ENCODE data around the gene TAS2R7. TPM values are rescaled to one million over a fixed set of nuclear protein-coding genes. Genes with fewer than 3 reads are reported as not detected.

The TAS2R7 gene
- total and polyA plus RNA-seq, 2 experiments from 2014 or later, result not detected

DNA sequence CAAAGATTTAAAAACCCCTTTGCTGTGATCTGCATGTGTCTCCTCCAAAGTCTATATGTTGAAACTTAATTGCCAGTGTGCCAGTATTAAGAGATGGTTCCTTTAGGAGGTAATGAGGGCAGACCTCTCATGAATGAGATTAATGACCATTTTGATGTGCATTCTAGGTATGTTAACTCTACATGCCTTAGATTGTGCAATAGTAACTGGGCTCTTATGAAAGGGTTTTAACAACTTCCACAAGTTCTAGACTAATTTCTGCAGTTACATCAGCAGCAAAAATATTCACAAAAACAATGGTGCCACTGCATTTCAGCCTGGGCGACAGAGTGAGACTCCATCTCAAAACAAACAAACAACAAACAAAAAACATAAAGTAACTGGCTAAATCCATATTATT lies 27.6 kb upstream of the TAS2R7 start:
- H3K4me1 Mint-ChIP-seq, result no peaks in the 10 kb centered on the region
- H3K27ac Mint-ChIP-seq, result no peak overlapping the region
- Histone ChIP-seq H3K27ac (ENCODE audit: low read depth) (no peak overlapping the region), H3K27me3 (ENCODE audit: insufficient read depth) (no peaks in the 10 kb centered on the region), H3K79me2 (replicated peaks; ENCODE audit: insufficient read depth) (no peaks in the 10 kb centered on the region), H4K20me1 (replicated peaks; ENCODE audit: insufficient read depth) (no peaks in the 10 kb centered on the region), H3K36me3 (ENCODE audit: insufficient read depth) (no peaks in the 10 kb centered on the region), H3K4me3 (no peak overlapping the region), H2AFZ (no peak overlapping the region), H3K4me2 (no peak overlapping the region), H3K9me2 (ENCODE audit: insufficient read depth) (no peaks in the 10 kb centered on the region), H3K4me1 (ENCODE audit: insufficient read depth) (no peaks in the 10 kb centered on the region), H3F3A (replicated peaks; ENCODE audit: low read depth) (no peaks in the 10 kb centered on the region)
- DNase-seq (ENCODE audit: low spot score), result no peak
- no peaks in the 10 kb centered on the region for H3K9me3 Mint-ChIP-seq
- TF ChIP-seq EZH2phosphoT487 (IDR thresholded peaks at IDR 0.05; ENCODE audit: unreplicated experiment), result no peak
- no peak for TF ChIP-seq NANOG (IDR thresholded peaks at IDR 0.05; ENCODE audit: borderline replicate concordance)
- TF ChIP-seq ZNF114 (CRISPR knock-in tag; IDR thresholded peaks at IDR 0.05), result no peak
- TF ChIP-seq ZNF331 (CRISPR knock-in tag; IDR thresholded peaks at IDR 0.05; ENCODE audit: low read depth), result no peak
- H3K36me3 Mint-ChIP-seq (ENCODE audit: low read depth), result no peaks in the 10 kb centered on the region
- no peak overlapping the region for H3K4me3 Mint-ChIP-seq
- no peaks in the 10 kb centered on the region for H3K27me3 Mint-ChIP-seq (ENCODE audit: insufficient read depth, low read depth, poor library complexity)
- no peak for ATAC-seq

DNA sequence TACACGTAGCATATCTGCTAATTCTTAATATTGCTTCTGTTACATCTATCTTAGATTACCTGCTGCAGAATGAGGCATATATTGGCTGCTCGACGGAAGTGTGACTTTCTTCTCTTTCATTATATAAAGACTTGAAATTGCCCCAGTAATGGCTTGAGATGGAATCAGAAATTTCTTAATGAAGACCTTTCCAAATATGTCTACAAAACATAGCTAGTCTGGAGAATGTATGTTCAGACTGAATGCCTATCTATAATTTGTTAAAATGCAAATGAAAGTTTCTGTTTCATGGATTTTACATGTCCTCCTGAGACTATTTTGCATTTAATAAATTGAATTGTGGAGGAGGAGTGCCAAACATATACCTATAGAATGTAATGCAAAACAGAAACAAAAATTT lies 23.8 kb upstream of the TAS2R7 start, which contains the start of gene TAS2R10:
Gene TAS2R10, minus strand, starts transcription at position 101 of the 400 bp plus-strand sequence. Its CDS starts 89 bp downstream, at position 12.
- Mint-ChIP-seq H3K27ac (no peak within 1 kb of the TSS), H3K9me3 (no peaks in the 10 kb centered on the region), H3K27me3 (ENCODE audit: insufficient read depth, low read depth, poor library complexity) (no peaks in the 10 kb centered on the region), H3K4me1 (no peaks in the 10 kb centered on the region), H3K4me3 (no peak within 1 kb of the TSS), H3K36me3 (ENCODE audit: low read depth) (no peaks in the 10 kb centered on the region)
- no peaks in the 10 kb centered on the region for H3K79me2 ChIP-seq (replicated peaks; ENCODE audit: insufficient read depth)
- no peaks in the 10 kb centered on the region for H3K4me1 ChIP-seq (ENCODE audit: insufficient read depth)
- no peaks in the 10 kb centered on the region for H3K36me3 ChIP-seq (ENCODE audit: insufficient read depth)
- H4K20me1 ChIP-seq (replicated peaks; ENCODE audit: insufficient read depth), result no peaks in the 10 kb centered on the region
- no peak within 1 kb of the TSS for H2AFZ ChIP-seq
- no peak within 1 kb of the TSS for H3K4me3 ChIP-seq
- H3K27ac ChIP-seq (ENCODE audit: low read depth), result no peak within 1 kb of the TSS
- TF ChIP-seq, protein P1, sequence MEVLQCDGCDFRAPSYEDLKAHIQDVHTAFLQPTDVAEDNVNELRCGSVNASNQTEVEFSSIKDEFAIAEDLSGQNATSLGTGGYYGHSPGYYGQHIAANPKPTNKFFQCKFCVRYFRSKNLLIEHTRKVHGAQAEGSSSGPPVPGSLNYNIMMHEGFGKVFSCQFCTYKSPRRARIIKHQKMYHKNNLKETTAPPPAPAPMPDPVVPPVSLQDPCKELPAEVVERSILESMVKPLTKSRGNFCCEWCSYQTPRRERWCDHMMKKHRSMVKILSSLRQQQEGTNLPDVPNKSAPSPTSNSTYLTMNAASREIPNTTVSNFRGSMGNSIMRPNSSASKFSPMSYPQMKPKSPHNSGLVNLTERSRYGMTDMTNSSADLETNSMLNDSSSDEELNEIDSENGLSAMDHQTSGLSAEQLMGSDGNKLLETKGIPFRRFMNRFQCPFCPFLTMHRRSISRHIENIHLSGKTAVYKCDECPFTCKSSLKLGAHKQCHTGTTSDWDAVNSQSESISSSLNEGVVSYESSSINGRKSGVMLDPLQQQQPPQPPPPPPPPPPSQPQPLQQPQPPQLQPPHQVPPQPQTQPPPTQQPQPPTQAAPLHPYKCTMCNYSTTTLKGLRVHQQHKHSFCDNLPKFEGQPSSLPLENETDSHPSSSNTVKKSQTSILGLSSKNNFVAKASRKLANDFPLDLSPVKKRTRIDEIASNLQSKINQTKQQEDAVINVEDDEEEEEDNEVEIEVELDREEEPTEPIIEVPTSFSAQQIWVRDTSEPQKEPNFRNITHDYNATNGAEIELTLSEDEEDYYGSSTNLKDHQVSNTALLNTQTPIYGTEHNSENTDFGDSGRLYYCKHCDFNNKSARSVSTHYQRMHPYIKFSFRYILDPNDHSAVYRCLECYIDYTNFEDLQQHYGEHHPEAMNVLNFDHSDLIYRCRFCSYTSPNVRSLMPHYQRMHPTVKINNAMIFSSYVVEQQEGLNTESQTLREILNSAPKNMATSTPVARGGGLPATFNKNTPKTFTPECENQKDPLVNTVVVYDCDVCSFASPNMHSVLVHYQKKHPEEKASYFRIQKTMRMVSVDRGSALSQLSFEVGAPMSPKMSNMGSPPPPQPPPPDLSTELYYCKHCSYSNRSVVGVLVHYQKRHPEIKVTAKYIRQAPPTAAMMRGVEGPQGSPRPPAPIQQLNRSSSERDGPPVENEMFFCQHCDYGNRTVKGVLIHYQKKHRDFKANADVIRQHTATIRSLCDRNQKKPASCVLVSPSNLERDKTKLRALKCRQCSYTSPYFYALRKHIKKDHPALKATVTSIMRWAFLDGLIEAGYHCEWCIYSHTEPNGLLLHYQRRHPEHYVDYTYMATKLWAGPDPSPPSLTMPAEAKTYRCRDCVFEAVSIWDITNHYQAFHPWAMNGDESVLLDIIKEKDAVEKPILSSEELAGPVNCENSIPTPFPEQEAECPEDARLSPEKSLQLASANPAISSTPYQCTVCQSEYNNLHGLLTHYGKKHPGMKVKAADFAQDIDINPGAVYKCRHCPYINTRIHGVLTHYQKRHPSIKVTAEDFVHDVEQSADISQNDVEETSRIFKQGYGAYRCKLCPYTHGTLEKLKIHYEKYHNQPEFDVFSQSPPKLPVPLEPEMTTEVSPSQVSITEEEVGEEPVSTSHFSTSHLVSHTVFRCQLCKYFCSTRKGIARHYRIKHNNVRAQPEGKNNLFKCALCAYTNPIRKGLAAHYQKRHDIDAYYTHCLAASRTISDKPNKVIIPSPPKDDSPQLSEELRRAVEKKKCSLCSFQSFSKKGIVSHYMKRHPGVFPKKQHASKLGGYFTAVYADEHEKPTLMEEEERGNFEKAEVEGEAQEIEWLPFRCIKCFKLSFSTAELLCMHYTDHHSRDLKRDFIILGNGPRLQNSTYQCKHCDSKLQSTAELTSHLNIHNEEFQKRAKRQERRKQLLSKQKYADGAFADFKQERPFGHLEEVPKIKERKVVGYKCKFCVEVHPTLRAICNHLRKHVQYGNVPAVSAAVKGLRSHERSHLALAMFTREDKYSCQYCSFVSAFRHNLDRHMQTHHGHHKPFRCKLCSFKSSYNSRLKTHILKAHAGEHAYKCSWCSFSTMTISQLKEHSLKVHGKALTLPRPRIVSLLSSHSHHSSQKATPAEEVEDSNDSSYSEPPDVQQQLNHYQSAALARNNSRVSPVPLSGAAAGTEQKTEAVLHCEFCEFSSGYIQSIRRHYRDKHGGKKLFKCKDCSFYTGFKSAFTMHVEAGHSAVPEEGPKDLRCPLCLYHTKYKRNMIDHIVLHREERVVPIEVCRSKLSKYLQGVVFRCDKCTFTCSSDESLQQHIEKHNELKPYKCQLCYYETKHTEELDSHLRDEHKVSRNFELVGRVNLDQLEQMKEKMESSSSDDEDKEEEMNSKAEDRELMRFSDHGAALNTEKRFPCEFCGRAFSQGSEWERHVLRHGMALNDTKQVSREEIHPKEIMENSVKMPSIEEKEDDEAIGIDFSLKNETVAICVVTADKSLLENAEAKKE (CRISPR knock-in tag; IDR thresholded peaks at IDR 0.05), result no peak
- TF ChIP-seq POLR2AphosphoS5 (IDR thresholded peaks at IDR 0.05; ENCODE audit: low read depth) (no peak), ETS1 (IDR thresholded peaks at IDR 0.05) (no peak), ZNF114 (CRISPR knock-in tag; IDR thresholded peaks at IDR 0.05) (no peak), NANOG (IDR thresholded peaks at IDR 0.05; ENCODE audit: borderline replicate concordance) (no peak), ZNF331 (CRISPR knock-in tag; IDR thresholded peaks at IDR 0.05; ENCODE audit: low read depth) (no peak), STAT1 (IDR thresholded peaks at IDR 0.05; ENCODE audit: unreplicated experiment) (no peak), JUNB (IDR thresholded peaks at IDR 0.05; ENCODE audit: unreplicated experiment) (no peak), EZH2phosphoT487 (IDR thresholded peaks at IDR 0.05; ENCODE audit: unreplicated experiment) (no peak), CREB1 (CRISPR knock-in tag; IDR thresholded peaks at IDR 0.05; ENCODE audit: low read depth) (no peak)
- TF ChIP-seq, protein P2, sequence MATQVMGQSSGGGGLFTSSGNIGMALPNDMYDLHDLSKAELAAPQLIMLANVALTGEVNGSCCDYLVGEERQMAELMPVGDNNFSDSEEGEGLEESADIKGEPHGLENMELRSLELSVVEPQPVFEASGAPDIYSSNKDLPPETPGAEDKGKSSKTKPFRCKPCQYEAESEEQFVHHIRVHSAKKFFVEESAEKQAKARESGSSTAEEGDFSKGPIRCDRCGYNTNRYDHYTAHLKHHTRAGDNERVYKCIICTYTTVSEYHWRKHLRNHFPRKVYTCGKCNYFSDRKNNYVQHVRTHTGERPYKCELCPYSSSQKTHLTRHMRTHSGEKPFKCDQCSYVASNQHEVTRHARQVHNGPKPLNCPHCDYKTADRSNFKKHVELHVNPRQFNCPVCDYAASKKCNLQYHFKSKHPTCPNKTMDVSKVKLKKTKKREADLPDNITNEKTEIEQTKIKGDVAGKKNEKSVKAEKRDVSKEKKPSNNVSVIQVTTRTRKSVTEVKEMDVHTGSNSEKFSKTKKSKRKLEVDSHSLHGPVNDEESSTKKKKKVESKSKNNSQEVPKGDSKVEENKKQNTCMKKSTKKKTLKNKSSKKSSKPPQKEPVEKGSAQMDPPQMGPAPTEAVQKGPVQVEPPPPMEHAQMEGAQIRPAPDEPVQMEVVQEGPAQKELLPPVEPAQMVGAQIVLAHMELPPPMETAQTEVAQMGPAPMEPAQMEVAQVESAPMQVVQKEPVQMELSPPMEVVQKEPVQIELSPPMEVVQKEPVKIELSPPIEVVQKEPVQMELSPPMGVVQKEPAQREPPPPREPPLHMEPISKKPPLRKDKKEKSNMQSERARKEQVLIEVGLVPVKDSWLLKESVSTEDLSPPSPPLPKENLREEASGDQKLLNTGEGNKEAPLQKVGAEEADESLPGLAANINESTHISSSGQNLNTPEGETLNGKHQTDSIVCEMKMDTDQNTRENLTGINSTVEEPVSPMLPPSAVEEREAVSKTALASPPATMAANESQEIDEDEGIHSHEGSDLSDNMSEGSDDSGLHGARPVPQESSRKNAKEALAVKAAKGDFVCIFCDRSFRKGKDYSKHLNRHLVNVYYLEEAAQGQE (IDR thresholded peaks at IDR 0.05; ENCODE audit: unreplicated experiment), result no peak
- ATAC-seq, result no peak
- no peak for DNase-seq (ENCODE audit: low spot score)
- no peak within 1 kb of the TSS for H3K4me2 ChIP-seq
- no peaks in the 10 kb centered on the region for H3F3A ChIP-seq (replicated peaks; ENCODE audit: low read depth)
- H3K27me3 ChIP-seq (ENCODE audit: insufficient read depth), result no peaks in the 10 kb centered on the region
- H3K9me2 ChIP-seq (ENCODE audit: insufficient read depth), result no peaks in the 10 kb centered on the region
